GM19351 (cell line): Measurements from ENCODE around the gene MBIP.
A peak's percentile ranks its signal among the peaks of the same experiment; 100 is the strongest.

Experiments used
- ATAC-seq: cut with Tn5 transposase; IDR thresholded peaks from one replicate; pipeline ENCODE4 v1.9.1; 2021; ENCODE audit warnings: mild to moderate bottlenecking, moderate library complexity; ENCODE audit not compliant: unreplicated experiment

Gene MBIP

DNA sequence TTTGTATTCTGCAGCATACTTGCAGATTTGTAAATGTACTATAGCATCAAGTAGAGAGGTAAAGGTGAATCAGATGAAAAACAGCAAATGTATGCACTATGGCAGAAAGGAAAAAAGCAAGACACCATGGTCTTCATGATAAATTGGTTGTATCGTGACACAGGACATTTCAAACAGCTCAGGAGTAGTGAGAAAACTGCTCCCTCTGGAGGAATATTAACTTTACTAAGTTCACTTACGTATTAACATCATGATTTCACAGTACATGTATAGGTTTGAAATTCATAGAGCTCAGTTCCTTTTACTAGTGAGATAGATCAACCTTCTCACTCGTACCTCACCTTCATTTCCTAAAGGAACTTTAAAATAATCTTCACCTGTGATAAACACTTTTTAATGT, 6.5 kb downstream of the MBIP start:
- ATAC-seq = no peak

DNA sequence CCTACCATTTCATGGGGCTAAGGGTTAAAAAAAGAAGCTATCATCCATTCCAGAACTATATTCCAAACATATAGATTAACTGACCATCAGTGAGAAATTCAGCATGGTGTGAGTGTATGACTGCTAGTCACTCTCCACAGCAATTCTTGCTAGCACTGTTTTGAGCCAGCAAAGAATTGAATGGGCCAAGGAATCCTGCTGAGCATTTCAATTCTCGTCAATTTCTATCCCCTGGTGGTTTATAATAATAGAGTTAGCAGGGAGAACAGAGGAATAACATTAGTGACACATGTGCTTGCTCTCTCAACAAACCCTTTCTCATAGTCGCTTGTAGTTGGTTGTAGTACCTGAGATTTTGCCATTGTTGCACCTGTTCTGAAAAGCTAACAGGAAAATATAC, 7.2 kb downstream of the MBIP start:
- ATAC-seq = no peak

DNA sequence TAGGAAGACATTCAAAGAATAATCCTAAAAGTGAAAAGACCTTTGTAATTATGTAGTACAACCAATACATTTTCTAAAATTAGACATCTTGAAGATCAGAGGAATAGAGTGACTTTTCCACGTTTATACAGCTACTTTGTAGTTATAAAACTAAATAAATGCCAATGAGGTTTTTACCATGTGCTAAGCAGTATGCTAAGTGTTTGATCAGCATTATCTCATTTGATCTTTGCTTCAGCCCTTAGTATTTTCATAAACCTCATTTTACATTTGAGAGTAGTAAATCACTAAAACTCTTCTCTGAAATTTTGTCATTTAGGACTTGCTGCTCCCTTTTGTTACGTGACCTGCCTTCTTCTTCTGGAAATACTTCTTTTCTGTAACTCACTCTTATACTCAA, 13.6 kb downstream of the MBIP start:
- no peak for ATAC-seq

DNA sequence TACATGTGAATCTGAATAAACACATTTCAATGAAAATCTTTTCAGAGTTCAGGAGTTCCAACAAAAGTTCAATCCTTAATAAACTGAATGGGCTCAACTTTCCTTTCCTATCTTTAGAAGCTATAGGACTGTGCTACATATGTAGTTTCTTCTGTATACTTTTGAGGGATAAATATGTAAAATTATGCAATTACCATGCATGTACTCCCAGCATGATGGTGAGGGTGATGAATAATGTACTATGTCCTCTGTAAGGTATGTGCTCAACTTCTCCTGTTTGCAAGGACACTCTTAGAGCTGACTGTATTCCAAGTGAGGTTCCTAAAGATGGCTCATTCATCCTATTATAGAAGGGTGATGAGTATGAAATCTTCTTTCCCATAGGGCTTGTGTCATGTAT, 15.5 kb downstream of the MBIP start:
- ATAC-seq = no peak

DNA sequence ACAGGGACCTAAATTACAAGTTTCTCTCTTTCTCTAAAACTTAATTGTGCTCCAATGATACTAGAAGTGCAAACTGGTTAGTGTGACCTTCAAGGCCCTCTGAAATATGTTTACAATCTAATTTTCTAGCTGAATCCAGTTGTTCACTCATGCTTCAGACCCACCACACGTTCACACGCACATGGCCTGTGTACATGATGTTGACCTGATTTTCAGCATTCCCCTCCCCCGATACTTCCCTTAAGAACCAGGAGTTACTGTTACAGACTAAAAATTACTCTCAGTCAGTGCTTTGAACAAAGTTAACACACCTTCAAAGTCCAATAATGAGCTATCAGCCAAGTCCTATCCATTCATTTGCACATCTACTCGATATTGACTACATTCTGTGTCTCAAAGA, 16.5 kb downstream of the MBIP start:
- ATAC-seq = no peak

DNA sequence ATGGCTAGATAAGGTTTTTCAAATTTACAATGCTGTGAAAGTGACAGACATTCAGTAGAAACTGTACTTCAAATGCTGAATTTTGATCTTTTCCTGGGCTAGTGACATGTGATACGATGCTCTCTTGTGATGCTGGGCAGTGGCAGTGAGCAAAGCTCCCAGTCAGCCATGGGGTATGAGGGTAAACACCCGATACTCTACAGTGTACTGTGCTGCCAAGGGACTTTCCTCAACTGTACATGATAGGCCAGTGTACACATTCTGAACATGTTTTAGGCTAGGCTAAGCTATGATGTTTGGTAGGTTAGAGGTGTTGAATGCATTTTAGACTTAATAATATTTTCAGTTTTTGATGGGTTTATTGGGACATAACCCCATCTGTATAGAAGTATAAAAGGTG, 17.6 kb downstream of the MBIP start:
- no peak for ATAC-seq

DNA sequence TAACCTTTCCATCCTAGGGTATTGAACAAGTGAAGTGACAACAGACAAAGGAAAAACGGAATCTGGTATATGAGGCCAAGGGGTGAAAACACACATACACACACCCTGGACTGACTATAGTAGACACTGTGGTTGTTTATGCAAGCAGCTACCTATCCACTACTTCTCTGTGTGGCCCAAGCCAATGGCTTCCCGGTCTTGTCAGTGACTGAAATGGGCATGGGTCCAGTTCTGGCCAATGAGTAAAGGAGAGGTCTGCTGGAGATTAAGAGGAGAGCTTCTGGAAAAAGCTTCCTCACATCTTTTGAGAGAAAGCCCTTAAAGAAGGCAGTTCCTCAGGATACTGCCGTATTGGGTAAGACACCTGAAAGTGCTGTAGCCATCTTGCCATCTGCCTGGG, 19.3 kb downstream of the MBIP start:
- no peak for ATAC-seq

DNA sequence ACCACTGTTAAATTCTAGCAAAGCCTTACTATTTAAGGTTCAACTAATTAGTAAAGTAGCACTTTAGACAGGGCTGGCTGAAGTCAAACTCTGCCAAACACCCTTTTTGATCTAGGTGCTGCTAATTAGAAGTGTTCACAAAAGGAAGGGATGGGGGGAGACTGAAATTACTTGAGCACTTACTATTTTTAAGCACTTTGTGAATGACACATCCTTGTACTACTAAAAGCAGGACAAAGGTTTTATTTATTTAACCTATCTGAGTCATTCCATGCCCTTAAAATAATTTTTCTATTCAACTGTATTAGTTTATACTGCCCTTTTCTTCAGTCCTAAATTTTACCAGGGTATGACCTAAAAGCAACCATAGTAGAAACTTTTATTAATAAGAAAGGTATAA, 20.1 kb downstream of the MBIP start:
- ATAC-seq = peak; percentile 55

DNA sequence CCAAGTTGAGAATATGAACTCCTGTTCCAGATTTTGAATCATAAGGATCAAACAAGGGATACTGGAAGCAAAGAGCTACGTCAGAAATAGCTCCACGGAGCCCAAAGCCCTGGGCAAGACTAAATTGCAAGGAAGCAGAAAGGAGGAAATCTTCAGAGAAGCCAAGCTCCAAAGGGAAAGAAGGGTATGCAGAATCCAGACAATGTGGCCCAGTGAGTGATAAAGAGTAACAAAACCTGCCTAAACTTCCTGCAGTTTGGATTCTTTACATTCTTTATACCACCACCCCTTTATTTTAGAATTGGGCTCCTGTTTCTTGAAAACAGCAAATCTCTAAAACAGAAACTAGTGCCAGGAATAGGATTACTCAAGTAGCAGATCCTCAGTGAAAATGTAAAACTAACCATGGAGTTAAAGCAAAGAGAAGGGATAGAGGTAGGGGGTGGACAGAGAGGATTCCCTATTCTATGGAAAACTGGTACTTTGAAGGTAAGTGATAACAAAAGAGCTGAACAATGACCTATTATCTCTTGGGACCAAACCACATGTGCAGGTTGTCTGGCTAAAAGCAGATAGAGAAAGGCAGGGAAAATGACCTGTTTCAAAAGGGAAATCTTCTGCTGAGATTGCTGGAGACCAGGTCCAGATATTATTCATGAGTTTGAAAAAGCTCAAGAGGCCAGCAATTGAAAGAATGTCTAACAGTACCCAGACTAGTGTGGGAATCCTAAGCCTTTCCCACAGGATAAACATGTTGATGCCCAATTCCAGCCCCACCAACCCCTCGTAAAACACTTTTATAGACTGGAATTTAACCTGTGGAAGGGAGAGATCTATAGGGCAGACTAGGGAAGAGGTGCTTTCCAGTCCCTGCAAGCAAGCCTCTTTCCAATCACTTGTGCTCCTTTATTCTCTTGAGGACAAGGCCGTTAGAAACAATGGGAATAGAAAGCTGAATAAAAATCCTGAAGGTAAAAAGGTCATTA, 24.5 kb downstream of the MBIP start:
- ATAC-seq = no peak

DNA sequence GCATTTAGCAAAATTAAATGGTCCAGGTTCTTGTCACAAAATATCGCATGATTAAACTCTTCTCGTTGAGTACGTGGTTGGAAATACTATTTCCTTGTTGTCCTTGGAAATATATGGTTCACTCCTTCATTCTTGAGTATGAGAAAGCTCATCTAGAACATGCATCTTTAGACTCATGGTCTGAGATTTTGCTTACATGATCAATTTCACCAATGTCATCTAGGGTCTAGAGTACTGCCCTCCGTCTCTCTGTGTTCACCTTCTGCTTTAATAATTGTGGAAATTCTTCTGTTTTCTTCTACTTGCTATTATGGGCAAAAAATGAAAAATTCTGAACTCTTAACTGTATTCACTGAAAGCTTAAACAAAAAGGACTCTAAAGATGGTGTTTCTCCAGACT, 25.9 kb downstream of the MBIP start:
- no peak for ATAC-seq

DNA sequence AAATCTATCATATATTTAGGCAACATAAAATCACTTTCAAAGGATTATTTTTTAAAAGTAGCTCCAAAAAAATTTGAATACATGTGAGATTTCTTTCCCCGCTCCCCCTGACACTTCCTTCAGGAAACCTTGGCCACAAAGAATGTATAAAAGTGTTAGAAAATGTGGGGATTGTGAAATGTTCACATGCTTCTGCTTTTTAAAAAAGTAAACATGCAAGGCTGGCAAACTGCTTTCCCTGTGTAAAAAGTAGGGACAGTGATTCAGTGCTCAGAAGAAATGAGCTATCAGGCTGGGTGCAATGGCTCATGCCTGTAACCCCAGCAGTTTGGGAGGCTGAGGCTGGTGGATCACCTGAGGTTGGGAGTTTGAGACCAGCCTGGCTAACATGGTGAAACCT, 26.6 kb downstream of the MBIP start:
- no peak for ATAC-seq

DNA sequence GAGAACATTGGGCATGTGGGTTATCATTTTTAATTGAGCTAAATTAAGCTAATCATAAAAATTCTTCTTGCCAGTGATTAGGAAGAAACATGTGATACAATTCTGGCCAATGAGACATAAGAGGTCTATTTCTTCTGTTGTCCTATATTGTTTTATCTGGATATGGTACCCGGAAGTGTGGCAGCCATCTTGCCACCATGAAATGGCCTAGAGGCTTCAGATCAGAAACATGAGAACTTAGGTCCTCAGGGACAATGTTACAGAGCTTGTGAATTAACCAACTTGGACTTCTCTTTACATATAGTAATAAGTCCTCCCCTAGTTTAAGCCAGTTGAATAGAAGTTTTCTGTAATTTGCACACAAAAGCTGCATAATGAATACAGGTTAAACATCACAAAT, 30.5 kb downstream of the MBIP start:
- no peak for ATAC-seq

DNA sequence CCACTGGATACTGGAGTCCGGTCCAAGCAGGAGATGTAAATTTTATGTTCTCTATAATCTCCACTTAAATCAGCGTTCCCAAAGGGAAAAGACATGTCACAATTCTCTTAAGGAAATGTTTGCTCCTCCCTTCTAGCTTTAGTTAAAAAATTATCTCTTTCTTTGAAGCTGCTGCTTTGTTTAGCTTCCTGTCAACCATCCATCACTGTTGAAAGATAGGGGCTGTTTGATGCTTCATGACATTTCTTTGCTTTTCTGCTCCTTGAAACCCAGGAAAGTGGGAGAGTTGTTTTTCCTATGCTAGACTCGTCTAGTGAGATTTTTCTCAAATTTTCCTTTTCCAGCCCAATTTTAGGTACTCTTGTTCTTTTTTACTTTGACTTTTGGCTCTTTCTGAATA, 31.9 kb downstream of the MBIP start:
- no peak for ATAC-seq

DNA sequence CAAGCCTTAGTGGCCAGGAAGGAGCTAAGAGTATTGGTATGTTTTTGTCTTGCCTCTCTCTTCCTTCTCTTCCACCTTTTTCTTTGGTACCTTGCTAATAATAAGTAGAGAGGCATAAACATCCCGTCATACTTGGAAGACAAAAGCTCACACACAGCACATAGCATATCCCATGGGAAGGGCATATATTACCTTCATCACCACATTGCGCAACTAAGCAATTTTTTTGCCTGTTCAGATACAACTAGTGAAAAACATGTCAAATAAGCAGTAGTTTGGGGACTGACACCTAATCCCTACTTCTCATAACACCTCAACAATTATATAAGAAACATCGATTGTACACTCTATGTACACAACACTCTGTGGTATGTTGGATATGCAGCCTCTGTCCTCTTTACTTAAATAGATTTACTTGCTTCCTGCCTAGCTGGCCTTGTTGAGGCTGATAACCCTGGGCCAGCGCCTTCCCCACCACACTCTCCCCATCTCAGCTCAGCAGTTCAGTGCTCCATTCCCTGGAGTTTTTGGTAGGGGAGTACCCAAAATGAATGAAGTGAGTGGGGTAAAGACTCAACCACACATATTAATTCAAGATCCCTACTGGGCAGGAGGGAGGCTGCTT, 35.4 kb downstream of the MBIP start:
- no peak for ATAC-seq

DNA sequence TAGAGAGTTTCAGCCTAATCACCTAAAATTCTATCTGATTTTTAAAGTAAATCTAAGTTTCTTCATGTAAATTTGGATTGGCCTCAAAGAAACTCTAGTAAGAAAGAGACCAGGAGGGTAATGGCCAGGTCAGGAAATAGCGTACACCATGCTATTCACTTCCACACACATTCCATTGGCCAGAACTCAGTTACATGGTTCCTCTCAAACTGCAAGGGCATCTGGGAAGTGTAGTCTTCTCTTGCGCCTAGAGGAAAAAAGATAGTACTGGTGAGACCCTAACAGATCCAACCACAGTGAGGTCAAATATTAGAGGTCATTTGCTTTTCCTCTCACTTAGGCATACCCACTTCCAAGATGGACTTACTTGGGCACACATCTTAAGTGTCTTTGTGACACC, 39.1 kb downstream of the MBIP start:
- ATAC-seq = no peak

DNA sequence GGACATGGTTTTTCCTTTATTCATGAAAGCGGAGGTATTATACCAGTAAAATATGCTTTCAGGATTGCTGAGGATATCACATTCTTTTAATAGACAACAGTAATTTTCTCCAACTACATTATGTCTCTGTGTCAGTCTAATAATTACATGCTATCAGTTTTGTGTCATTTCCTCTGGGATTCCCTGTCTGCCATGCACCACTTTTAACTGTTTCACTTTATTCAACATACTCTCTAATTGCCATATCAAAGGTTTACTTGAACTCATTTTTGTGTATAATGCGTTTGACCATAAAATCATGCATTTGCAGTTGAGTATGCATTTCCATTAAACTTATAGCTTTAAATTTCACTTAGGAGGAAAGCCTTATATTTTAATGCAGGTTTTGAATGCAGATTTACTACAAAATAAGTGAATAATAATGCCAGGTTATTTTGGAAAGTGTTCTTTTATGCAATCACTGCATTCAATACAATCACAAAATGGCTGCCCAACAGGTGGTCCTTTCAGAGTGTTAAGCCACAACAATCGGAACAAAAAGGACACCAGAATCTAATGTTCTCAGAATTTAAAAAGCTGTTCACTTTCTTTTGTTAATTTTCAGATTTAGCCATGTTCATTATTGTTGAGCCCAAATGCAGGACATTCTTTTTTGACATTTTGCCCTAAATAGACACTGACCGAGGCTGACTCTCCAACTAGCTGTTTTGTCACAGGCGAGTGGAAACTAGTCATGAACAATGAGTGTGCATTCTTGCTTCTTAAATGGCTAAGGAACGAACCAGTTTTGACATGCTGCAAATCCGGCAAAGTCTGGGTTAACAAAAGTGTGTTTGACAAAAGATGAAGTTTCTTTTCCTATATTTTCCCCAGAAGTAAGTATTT, 40.9 kb downstream of the MBIP start:
- ATAC-seq = no peak

DNA sequence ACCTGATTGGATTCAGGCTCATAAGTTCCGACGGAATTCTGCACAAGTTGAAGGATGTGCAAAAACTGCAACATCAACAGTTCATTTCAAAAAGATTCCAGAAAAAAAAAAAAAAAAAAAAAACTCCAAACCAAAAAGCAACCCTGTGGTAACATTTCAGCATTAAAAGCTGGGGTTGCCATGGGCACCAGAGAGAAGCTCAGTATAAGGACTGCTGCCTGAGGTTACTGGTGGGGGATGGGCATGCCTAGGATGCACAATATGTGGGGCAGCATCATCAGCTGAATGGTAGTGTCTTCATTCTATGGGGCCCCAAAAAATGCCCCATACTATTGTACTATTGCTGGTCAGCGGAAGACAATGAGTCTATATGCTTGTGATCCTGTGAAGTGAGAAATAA, 44.7 kb downstream of the MBIP start:
- ATAC-seq = no peak

DNA sequence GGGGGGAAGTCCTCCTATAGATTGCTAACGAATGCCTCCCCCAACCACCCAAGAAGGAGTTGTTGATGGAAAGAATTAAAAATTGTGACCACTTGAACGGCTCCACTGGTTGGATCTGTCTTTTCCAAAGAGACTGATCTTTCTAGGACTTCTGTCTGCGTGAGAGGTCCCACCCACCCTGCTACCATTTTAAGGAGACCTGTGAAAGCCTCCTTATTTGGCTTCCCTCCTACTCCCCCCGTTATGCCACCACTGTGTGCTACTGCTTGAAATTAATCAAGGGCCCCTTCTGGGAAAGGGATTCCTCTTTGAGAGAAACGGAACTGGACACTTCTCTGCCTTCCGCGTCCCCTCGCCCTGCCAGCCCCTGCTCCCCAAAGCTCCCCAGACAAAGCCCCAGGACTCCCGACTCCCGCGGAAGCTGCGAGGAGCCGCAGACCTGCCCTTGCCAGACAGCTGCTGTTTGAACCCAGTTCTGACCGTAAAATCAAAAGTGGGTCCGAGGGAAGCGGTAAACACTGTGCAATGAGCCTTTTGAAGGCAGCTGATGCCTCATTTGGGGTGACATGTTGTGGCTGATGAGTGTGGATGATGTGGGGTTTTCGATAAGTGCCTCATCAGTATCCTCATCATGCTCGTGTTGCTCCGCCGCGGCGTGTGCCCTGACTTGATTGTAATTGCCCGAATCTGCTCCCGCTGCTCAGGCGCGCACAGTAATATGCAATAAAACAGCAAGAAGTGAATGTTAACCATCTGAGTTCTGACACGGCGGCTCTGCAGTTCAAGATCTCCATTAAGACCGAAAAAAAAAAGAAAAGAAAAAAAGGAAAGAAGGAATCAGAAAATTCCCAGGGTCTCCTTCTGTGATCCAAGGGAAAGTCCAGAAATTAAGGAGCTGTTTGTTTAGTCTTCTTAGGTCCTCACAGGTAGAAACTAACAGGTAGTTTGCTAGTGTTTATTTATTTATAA, 48.2 kb downstream of the MBIP start:
- no peak for ATAC-seq

DNA sequence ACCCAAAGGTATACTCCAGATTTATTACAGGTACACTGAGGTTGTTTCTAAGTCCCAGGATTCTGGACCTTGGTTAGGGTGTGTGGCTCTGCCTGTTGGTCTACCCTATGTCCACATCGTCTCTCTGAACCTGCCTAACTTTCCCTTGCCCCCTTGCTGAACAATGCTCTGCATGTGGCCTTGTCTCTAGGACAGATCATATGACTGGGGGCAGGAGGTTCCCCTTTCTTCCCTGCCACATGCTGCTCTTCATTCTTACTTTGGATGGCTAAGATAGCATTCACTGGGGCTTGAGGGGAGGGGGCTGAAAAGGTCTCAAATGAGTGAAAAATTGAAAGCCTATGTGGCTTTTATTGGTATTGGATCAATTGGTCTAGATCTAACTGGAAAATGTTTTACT, 49.2 kb downstream of the MBIP start:
- ATAC-seq = no peak

DNA sequence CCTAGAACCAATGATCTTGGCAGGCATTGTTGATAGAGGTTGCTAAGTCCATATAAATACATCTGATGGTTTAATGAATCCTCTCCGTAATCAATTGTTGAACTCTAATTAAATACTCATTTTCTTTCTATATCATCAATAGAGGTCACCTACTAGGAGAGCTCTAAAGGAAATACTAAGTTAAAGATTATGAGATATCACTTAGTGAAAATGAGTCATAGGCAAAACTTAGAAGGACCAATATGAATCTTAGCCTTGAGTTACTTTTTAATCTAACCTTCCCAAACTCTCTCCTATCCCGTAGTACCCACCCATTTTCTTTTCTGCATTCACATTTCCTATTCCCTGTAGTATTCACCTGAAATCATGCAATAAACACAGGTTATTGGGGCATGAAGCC, 50.2 kb downstream of the MBIP start:
- ATAC-seq = no peak
